Left lobe of liver (tissue), 2 donors: Measurements from ENCODE around the gene SIL1. TPM values are rescaled to one million over a fixed set of nuclear protein-coding genes. Genes with fewer than 3 reads are reported as not detected.
"Not testable (repeated sequence)": the region's sequence is repeated elsewhere in the genome, so short reads cannot be mapped to it uniquely, and the experiment has no call there.

ENCODE experiments used
- ATAC-seq: fragments of 200-7000 bp; cut with Tn5 transposase; one replicate; pipeline ENCODE4 v1.9.1; 2020; ENCODE audit warnings: mild to moderate bottlenecking, moderate library complexity
- DNase-seq: peaks from one replicate; pipeline ENCODE4 v3.0.0-alpha.2; 2020; ENCODE audit warnings: low spot score
- total RNA-seq: library from RNA; stranded (reverse); gene quantifications from one replicate; pipeline ENCODE4 v1.2.1, GENCODE V29; 2021
- donor health status: DM: no; HTN: no; CAD: no; lungs with moderate emphysema.
- donor health status: DM: no; HTN: yes; CAD: no.

Gene SIL1
- total RNA-seq, 1 donor from 2014 or later = 90.6 TPM

DNA sequence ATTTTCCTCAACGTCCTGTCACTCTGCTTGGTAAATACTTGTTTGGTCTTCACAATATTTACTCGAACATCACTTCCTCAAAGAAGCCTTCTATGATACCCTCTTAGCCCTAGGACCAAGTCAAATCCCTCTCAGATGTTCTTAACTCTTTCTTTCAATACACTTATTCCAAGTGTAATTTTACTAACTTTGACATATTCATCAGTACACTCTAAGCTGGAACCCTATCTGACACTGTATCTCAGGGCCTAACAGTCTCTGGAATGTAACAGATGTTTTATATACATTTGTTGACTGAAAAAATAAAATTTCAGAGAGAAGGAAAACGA, 19.6 kb downstream of the SIL1 start:
- DNase-seq (no peak), ATAC-seq (no peak)

DNA sequence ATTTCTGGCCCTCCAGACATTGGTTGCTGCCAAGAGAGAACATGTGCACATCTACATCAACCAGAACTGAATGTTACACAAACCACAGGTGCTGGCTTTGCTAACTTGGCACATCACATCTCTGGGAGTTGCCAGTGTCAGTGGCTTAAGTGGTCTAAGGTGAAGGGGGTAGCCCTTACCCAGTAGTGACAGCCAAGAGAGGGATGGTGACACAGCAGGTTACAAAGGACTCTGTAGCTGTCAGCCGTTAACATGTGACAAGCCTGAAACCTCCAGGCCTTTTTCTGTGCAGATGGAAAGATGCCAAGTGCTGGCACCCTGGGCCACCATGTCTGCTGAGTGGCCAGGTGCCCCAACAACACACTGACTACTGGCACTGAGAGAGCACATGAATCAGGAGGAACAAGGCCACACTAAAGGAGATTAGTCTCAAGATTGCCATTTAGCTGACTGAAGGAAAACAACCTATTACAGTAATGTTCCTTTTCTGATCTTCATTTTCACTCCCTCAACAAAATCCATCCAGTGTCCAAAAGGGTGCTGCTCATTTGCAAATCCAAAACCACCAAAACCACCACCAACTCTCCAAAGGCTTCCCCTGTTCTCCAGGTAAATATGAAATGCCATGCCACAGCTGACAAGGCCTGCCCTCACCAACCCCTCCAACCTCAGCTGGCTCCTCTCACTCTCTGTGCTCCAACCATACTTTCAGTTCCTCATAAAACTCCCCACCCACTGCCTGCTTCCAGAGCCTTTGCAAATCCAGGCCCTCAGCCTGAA, 20.2 kb downstream of the SIL1 start:
- DNase-seq = peak; percentile 80
- ATAC-seq = peak; percentile 83

- ATAC-seq, DNase-seq: not testable (repeated sequence)
These were observed 20.9 kb downstream of the SIL1 start for GRCh38 chr5:139177281-139177680.

DNA sequence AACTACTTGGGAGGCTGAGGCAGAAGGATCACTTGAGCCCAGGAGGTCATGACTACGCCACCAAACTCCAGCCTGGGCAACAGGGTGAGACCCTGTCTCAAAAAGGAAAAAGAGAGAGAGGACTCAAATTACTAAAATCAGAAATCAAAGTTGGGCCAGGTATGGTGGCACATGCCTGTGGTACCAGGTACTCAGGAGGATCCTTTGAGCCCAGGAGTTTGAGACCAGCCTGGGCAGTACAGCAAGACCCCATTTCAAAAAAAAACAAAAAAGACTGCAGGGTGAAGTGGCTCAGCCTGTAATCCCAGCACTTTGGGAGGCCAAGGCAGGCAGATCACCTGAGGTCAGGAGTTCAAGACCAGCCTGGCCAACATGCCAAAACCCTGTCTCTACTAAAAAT, 23.8 kb downstream of the SIL1 start:
- not testable (repeated sequence) for DNase-seq, ATAC-seq

- DNase-seq (no peak), ATAC-seq (no peak)
These were observed 26.3 kb downstream of the SIL1 start for GRCh38 chr5:139171779-139172404.

- ATAC-seq (no peak), DNase-seq (no peak)
These were observed 30.0 kb downstream of the SIL1 start for GRCh38 chr5:139167952-139168720.

DNA sequence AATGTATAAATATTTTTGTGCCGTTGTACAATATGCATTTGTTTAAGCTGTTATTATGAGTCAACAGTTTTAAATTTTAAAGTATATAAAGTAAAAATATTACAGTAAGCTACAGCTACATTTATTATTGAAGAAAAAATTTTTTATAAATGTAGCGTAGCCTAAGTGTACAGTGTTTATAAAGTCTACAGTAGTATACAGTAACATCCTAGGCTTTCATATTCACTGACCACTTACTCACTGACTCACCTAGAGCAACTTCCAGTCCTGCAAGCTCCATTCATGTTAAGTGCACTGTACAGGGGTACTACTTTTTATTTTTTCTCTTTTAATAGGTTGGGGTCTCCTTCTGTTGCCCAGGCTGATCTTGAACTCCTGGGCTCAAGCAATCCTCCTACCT, 30.6 kb downstream of the SIL1 start:
- DNase-seq = no peak
- no peak for ATAC-seq

- DNase-seq (no peak), ATAC-seq (no peak)
These were observed 31.1 kb downstream of the SIL1 start for GRCh38 chr5:139167063-139167462.

DNA sequence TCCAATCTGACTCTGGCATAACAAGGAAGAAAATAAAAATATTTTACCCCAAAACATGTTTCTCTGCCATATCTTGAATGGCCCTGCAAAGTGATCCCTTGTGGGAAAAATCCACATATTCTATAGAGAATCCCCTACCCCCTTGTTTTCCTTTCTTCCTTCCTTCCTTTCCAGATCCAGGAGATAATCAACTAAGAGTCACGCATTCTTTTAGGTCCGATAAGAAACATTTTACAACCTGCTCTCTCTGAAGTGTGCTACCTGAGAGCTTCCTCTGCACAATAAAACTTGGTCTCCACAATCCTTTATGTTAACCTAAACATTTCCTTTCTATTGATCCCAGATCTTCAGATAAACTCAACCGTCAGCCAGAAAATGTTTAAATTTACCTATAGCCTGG, 33.3 kb downstream of the SIL1 start:
- DNase-seq, ATAC-seq: not testable (repeated sequence)

GRCh38 chr5:139164020-139164419, 34.1 kb downstream of the SIL1 start:
- no peak for DNase-seq
- ATAC-seq = no peak

- ATAC-seq = no peak
These were observed 35.7 kb downstream of the SIL1 start for GRCh38 chr5:139162448-139162847.

DNA sequence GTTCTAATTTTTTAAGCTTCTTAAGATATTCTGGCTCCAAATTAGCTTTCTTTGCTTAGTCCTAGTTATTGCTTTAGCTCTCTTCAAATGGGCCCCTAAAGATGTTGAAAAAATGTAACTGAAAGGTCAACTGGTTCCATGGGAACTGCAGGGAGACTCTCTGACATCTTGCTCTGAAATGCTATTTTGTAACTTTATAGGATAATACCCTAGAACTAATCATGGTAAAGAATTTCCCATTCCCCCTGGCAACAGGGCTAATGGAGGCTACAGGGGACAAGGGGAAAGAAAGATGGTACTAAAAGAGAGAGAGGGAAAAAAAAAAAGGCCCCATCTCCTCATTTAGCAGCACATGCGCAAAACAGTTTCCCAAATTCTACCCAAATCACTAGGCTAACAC, 39.4 kb downstream of the SIL1 start:
- ATAC-seq (no peak), DNase-seq (no peak)

More at GRCh38 chr5:139162448-139162847, 35.7 kb downstream of the SIL1 start:
- DNase-seq = no peak

GRCh38 chr5:139157556-139157955, 40.6 kb downstream of the SIL1 start:
- no peak for DNase-seq
- no peak for ATAC-seq

- DNase-seq (no peak), ATAC-seq (no peak)
These were observed 41.4 kb downstream of the SIL1 start for GRCh38 chr5:139156814-139157213.

- no peak for DNase-seq
- ATAC-seq = no peak
These were observed 42.8 kb downstream of the SIL1 start for GRCh38 chr5:139155333-139155732.

- DNase-seq (no peak), ATAC-seq (no peak)
These were observed 46.3 kb downstream of the SIL1 start for GRCh38 chr5:139151902-139152301.

DNA sequence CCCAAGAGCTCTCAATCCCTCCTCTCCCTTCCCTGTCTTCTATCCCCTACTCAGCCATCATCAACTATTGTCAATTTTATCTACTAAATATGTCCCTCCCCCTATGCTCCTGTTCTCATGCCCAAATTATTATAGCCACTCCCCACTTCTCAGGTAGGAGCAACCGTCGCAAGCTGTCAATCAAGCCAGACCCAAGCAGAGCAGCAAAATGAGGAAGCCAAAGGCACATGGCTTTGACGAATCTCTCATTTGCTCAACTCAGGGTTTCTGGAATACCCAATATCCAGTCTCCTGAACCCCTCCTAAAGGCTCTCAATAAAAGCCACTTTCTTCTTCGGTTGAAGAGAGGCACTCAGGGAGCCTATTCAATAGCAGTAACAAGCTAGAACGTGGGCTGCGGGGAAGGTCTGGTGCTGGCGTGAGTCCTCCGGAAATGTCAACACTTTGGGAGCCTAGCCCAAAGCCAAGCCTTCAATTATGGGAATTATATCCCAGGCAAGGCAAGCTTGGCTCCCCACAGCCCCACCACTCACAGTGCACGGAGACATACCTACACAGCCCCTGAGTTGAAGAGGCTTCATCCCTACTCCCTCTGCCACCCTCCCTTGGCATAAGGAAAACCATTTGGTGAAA, 47.7 kb downstream of the SIL1 start:
- no peak for ATAC-seq
- no peak for DNase-seq

- DNase-seq (no peak), ATAC-seq (peak; percentile 65)
These were observed 48.5 kb downstream of the SIL1 start for GRCh38 chr5:139149477-139150199.

DNA sequence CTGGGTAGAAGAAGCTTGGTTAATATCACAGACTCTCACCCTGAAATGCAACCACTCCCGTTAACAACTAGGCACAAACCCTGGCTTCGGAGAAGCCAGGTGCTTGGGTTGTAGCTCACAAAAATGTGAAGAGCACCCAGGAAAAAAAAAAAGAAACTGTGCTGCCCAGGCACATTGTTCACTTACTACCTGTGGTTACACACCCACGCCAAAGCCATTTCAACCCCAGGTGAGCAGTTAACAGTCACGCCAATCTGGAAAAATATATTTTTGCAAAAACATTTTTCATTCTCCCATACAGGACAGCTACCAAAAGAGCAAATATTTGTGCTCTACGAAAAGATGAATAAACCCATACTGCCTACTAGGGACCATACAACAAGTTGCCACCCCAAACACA, 49.2 kb downstream of the SIL1 start:
- ATAC-seq (no peak), DNase-seq (no peak)

DNA sequence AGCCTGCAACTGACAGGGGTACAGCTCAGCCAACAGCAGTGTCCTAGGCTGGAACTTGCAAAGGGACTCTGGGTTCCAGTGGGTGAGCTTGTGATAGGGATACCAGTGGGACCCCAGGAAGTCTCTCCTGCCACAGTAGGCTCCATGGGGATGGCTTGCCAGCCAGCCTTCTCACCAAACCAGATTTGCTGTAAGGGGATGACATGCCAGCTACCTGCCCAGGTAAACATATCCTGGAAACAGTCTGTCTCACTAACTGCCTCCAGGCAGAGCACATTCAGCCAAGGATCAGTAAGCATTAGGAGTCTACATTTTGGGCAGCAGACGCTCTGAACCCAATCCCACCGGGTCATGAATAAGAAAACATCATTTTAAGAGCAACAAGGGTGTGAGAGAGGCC, 49.9 kb downstream of the SIL1 start:
- ATAC-seq (peak; percentile 27), DNase-seq (no peak)
